Fibroblast of the aortic adventitia (primary cell): ENCODE measurements around the gene IL12RB1. TPM values are rescaled to one million over a fixed set of nuclear protein-coding genes. Genes with fewer than 3 reads are reported as not detected.

Source experiments
- DNase-seq: peaks from one replicate; pipeline ENCODE4 v3.0.0-alpha.2; 2010; ENCODE audit warnings: low read depth
- H3K4me3 ChIP-seq: 2 replicates; pipeline ENCODE4 v1.5.1; 2011; ENCODE audit warnings: low read depth, mild to moderate bottlenecking, control low read depth, low read length, moderate library complexity
- total RNA-seq: library from RNA; depleted of rRNA; stranded (reverse); fragments of >200 nt; gene quantifications from 2 replicates; pipeline ENCODE4 v1.2.3, GENCODE V29; 2012; ENCODE audit warnings: low replicate concordance
- TF ChIP-seq, protein P1 (sequence below): IDR thresholded peaks from 2 replicates; pipeline ENCODE4 v1.5.1; 2011; ENCODE audit warnings: mild to moderate bottlenecking, low read length, control low read depth, inconsistent platforms; ENCODE audit not compliant: insufficient read depth

The IL12RB1 gene
- total RNA-seq, 1 donor, result not detected

DNA sequence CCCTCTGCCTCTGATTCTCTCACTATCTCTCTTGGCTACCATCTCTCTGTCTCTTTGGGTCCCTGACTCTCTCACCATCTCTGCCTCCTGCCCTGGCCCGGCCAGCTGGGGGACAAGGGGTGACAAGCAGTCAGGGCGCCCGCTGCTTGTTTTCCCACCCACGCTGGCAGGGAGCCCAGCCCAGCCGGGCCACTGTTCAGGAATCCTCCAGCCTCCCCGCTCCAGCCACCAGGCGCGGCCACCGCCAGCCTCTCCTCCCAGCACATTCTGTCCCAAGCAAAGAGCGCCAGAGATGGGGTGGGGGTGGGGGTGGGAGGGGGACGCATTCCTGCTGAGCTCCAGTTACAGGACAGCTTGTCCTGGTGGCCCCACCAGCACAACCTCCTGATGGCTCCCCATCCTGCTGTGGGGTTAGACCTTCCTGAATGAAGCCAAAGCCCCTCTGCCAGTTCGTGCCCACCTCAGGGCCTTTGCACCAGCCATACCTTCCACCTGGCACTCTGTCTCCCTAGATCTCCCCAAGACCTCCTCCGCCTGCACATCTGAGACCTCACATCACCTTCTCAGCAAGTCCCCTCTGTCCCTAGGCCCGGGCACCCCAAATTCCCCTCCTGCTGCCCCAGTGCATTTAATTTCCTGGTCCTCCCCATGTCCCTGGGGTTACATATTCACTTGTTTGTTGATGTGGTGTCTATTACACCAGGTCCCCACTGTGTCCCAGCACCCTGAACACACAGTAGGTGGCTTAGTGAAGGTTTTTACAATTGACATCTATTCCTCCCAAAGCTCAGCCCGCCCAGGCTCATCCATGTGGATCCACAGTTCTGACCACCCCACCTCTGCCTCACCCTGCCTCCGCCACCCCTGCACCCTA lies 66.3 kb downstream of the IL12RB1 start:
- no peak for DNase-seq
- no peak overlapping the region for H3K4me3 ChIP-seq
- TF ChIP-seq, protein P1, sequence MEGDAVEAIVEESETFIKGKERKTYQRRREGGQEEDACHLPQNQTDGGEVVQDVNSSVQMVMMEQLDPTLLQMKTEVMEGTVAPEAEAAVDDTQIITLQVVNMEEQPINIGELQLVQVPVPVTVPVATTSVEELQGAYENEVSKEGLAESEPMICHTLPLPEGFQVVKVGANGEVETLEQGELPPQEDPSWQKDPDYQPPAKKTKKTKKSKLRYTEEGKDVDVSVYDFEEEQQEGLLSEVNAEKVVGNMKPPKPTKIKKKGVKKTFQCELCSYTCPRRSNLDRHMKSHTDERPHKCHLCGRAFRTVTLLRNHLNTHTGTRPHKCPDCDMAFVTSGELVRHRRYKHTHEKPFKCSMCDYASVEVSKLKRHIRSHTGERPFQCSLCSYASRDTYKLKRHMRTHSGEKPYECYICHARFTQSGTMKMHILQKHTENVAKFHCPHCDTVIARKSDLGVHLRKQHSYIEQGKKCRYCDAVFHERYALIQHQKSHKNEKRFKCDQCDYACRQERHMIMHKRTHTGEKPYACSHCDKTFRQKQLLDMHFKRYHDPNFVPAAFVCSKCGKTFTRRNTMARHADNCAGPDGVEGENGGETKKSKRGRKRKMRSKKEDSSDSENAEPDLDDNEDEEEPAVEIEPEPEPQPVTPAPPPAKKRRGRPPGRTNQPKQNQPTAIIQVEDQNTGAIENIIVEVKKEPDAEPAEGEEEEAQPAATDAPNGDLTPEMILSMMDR, result no peak

DNA sequence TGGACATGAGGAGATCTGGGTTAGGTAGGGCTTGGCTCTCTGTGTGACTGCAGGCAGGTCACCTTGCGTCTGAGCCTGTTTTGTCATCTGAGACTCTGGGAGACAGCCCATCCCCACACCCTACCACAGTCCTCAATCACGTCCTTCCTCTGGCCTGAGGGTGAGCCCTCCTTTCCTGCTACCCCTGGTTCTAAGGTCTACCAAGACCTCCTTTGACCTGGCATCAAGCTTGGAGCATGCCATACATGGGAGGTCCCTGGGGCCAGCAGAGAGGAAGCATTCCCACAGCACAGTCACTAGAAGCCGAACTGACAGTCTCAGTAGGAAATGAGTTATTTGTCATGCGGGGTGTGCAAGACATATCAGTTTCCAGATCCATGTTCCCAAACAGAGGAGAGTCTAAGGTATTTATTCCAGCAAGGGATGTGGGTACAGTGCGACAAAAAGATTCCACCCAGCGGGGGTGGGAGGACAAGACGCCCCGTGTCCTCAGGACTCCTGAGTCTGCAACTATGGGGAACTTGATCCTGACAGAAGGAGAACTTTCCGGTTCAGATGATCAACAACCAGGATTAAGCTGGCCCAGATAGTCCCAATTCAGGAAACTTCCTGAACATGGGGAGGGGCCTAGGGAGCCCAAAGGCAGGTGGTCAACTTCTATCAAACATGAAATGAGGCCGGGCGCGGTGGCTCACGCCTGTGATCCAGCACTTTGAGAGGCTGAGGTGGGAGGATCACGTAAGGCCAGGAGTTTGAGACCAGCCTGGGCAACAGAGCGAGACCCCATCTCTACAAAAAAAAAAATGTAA lies 69.3 kb downstream of the IL12RB1 start:
- DNase-seq, result no peak
- H3K4me3 ChIP-seq, result no peak overlapping the region
- TF ChIP-seq, protein P1, result no peak

DNA sequence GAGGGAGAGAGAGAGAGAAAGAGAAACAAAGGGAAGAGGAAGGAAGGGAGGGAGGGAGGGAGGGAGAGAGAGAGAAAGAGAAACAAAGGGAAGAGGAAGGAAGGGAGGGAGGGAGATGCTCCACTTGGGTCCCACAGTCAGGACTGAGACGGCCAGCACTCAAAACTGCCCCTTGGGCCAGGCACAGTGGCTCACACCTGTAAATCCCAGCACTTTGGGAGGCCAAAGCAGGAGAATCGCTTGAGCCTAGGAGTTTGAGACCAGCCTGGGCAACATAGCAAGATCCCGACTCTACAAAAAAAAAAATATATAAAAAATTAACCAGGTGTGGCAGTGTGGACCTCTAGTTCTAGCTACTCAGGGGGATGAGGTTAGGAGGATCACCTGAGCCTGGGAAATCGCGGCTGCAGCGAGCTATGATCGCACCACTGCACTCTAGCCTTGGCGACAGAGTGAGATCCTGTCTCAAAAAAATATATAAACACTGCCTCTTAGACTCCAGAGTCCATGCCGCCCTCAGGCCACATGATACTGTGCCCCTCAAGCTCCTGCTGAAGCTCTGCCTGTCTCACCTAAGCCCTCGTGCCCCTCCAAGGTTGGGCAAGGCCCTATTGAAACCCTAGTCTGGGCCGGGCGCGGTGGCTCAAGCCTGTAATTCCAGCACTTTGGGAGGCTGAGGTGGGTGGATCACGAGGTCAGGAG lies 70.4 kb downstream of the IL12RB1 start:
- TF ChIP-seq, protein P1, result no peak
- H3K4me3 ChIP-seq, result no peak overlapping the region
- DNase-seq, result no peak

DNA sequence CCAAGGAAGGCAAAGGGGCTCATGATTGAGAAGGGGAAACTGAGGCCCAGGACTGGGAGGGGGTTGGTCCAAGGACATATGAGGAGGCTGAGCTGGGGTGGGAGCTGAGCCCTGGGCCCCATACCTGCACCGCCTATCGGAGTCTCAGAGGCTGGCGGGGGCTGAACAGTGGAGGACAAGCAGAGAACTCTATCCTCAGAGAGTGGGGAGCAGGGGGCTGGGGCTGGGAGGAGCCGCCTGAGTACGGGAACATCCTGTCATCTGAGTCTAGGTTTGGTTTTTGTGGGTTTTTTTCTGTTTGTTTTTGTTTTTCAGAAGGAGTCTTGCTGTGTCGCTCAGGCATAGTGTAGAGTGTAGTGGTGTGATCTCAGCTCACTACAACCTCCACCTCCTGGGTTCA lies 72.5 kb downstream of the IL12RB1 start:
- DNase-seq, result no peak
- TF ChIP-seq, protein P1, result no peak

DNA sequence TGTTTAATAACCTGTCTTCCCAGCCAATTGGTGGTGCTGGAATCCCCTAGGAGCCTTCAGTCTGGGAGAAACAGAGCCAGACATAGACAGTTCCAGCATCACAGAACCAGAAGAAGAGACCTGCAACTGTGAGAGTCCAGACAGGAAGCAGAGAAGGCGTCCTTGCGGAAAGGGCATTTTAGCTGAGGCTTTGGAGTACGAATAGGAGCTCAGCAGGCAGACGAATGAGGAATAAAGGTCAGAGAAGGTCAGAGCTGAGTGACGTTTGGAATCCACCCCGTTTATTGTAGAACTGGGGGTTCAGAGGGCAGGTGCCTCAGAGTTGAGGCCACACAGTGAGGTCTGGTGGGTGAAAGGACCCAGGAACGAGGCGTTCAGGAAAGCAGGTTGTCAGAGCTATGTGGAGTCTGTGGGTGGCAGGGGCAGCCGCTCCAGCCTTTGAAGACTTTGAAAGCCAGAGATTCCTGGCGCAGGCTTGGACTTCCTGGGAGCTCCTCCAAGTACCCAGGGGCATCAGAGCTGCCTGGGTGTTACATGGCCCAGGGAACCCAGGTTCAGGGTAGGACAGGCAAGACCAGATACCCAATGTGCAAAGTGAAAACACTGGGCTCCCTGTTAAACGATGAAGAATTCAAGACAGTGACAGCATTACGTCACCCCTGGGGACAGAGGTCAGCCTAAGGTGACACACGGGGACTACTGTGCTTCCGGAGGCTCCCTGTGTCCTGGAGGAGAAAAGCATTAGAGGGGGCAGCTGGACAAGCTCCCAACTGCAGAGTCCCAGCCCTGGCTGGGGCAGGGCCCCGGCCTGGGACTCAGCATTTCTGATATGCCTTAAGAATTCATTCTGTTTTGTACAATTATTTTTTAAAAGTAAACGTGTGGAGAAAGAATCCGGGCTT lies 73.3 kb downstream of the IL12RB1 start:
- no peak overlapping the region for H3K4me3 ChIP-seq
- TF ChIP-seq, protein P1, result no peak
- no peak for DNase-seq

More for the DNA sequence above, 72.5 kb downstream of the IL12RB1 start:
- no peak overlapping the region for H3K4me3 ChIP-seq

DNA sequence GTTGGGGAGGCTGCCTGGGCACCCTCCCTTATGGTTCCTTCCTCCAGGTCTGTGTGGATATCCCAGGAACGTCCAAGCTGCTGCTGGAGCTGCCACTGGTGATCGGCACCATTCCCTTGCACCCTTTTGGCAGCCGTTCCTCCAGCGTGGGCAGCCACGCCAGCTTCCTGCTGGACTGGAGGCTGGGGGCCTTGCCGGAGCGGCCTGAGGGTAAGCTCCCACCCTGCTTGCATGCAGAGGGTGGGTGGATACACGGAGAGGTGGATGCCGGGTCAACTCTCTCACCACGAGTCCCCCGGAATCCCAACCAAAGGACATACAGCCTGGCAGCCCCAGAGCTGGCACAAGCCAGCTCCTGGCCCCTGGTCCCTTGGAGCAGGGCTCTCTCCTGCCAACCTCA lies 76.6 kb downstream of the IL12RB1 start:
- DNase-seq, result no peak
- TF ChIP-seq, protein P1, result no peak
- H3K4me3 ChIP-seq, result no peak overlapping the region
